Measurements from ENCODE around the gene MYB. TPM values are rescaled to one million over a fixed set of nuclear protein-coding genes. Genes with fewer than 3 reads are reported as not detected.

Gene MYB
- total RNA-seq, 2 experiments from 2014 or later, result 27.7 to 30.3 TPM

DNA sequence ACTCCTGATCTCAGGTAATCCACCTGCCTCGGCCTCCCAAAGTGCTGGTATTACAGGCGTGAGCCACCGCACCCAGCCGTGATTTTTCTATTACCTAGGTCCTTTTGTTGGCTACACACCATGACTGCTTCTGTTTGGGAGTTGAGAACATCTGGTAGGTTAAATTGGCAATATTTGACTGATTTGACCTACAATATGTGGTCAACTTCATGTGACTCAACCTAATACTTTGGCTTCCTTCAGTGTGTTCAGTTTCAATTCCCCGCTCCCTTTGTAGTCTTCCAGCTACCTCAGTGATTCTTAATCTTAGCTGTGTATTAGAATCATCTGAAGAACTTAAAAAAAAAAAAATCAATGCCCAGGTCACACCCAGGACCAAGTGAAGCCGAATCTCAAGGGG, 47.4 kb downstream of the MYB start:
- Mint-ChIP-seq H3K4me1 (peaks cover 55% of the 10 kb centered on the region), H3K27me3 (no peaks in the 10 kb centered on the region), H3K4me3 (no peak overlapping the region), H3K27ac (no peak overlapping the region), H3K9me3 (no peaks in the 10 kb centered on the region), H3K36me3 (ENCODE audit: low read depth) (peaks cover 10% of the 10 kb centered on the region)
- no peak for DNase-seq
- CTCF ChIA-PET, result no interaction called here
- POLR2A ChIA-PET, result no interaction called here

DNA sequence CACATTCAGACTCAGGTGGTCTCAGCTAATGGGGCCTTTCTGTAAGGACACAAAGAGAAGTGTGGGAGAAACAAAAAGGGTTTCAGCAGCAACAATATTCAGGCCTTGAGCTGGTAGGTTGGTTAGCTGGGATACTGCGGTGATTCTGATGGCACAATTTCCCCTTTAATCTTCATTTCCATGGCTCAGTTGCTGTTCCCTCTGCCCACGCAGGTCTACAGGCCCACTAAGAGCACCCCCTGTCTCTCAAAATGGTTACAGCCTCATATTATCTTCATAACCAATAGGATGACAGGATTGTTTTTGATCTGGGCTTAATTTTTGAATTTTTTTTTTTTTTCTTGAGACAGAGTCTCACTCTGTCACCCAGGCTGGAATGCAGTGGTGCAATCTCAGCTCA, 48.9 kb downstream of the MYB start:
- H3K27me3 Mint-ChIP-seq, result no peaks in the 10 kb centered on the region
- no peak overlapping the region for H3K4me3 Mint-ChIP-seq
- POLR2A ChIA-PET, result interaction anchor here (1.5 kb wide), 1 partner anchor 16 kb away, joined by 6 read pairs; no protein-coding TSS in a partner anchor
- no peaks in the 10 kb centered on the region for H3K9me3 Mint-ChIP-seq
- CTCF ChIA-PET, result interaction anchor here (1.3 kb wide), 1 partner anchor 46 kb away, joined by 6 read pairs; no protein-coding TSS in a partner anchor
- no peak overlapping the region for H3K27ac Mint-ChIP-seq
- peaks cover 58% of the 10 kb centered on the region for H3K4me1 Mint-ChIP-seq
- DNase-seq, result no peak
- peaks cover 7% of the 10 kb centered on the region for H3K36me3 Mint-ChIP-seq (ENCODE audit: low read depth)

DNA sequence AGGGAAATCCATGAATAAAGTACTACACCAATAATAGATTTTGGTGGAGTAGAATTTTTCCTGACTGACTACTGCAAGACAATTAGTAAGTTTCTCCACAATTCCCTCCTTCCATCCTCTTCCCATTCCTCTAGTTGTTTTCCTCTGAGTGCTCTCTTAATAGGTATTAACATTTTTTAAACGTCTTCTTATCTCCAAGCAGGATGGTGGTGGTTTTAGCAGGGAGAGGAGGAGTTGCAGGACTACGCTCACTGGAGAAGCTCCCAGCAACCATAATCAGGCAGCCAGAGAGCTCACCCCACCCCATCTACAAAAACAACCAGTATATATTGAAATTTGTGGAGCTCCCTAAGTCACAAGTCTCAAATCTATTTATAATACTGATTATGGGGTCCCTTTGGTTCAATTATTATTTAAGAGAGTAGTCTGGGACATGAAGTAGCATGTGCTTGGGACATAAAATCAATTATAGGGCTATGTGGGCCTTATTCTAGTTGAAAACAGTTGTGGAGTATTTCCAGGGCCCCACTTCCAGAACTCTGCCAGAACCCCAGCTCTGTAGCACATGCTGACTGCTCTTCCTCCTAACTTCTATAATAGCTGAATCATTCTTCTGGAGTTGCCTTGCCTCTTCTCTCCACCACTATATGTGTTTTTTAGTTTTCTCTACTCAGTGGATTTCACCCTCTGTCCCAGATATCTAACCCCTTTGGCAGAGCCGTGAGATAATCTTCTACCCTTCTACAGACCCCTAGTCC, 49.8 kb downstream of the MYB start:
- Mint-ChIP-seq H3K9me3 (no peaks in the 10 kb centered on the region), H3K4me1 (peaks cover 64% of the 10 kb centered on the region), H3K4me3 (no peak overlapping the region), H3K36me3 (ENCODE audit: low read depth) (peaks cover 7% of the 10 kb centered on the region), H3K27ac (peak overlapping the region; percentile 60), H3K27me3 (no peaks in the 10 kb centered on the region)
- POLR2A ChIA-PET, result interaction anchor here (0.7 to 1.5 kb wide), 2 partner anchors 8 to 17 kb away, joined by 3 to 6 read pairs; no protein-coding TSS in a partner anchor
- no peak for DNase-seq
- CTCF ChIA-PET, result interaction anchor here (0.6 to 1.3 kb wide), 3 partner anchors 10 to 87 kb away, joined by 3 to 6 read pairs (median 3); no protein-coding TSS in a partner anchor

DNA sequence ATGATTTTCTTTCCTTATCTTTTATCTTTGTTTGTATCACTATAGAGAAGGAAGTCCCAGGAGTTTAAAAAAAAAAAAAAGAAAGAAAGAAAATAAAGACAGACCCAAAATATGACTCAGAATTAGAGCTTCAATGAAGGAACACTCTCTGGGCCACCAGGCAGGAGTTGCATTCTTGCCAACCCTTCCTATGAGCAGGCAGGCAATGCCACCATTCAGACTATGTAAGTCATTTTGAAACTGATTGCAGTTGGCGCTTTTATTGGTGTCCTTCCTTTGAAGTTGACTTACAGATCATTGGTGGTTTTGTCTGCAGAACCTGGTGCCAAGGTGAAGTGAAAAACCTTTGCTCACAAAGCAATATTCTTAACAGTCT, 50.3 kb downstream of the MYB start:
- no peaks in the 10 kb centered on the region for H3K27me3 Mint-ChIP-seq
- ChIA-PET POLR2A (interaction anchor here (0.7 to 1.5 kb wide), 2 partner anchors 8 to 18 kb away, joined by 3 to 6 read pairs; no protein-coding TSS in a partner anchor), CTCF (interaction anchor here (0.9 to 1.3 kb wide), 2 partner anchors 47 to 87 kb away, joined by 3 to 6 read pairs; no protein-coding TSS in a partner anchor)
- H3K4me1 Mint-ChIP-seq, result peaks cover 70% of the 10 kb centered on the region
- peak; percentile 50 for DNase-seq
- peaks cover 7% of the 10 kb centered on the region for H3K36me3 Mint-ChIP-seq (ENCODE audit: low read depth)
- H3K4me3 Mint-ChIP-seq, result no peak overlapping the region
- H3K27ac Mint-ChIP-seq, result peak overlapping the region; percentile 60
- no peaks in the 10 kb centered on the region for H3K9me3 Mint-ChIP-seq

GRCh38 chr6:135233686-135234491, 52.8 kb downstream of the MYB start:
- peak overlapping the region; percentile 5 for H3K27ac Mint-ChIP-seq

GRCh38 chr6:135234492-135234780, 53.3 kb downstream of the MYB start:
- H3K27ac Mint-ChIP-seq, result no peak overlapping the region
- ChIA-PET POLR2A (no interaction called here), CTCF (no interaction called here)
- no peak for DNase-seq
- H3K36me3 Mint-ChIP-seq (ENCODE audit: low read depth), result no peaks in the 10 kb centered on the region
- no peaks in the 10 kb centered on the region for H3K9me3 Mint-ChIP-seq
- no peak overlapping the region for H3K4me3 Mint-ChIP-seq
- H3K27me3 Mint-ChIP-seq, result no peaks in the 10 kb centered on the region
- peaks cover 51% of the 10 kb centered on the region for H3K4me1 Mint-ChIP-seq

More at GRCh38 chr6:135233686-135234491, 52.8 kb downstream of the MYB start:
- Mint-ChIP-seq H3K36me3 (ENCODE audit: low read depth) (no peaks in the 10 kb centered on the region), H3K27me3 (no peaks in the 10 kb centered on the region), H3K9me3 (no peaks in the 10 kb centered on the region), H3K4me1 (peaks cover 54% of the 10 kb centered on the region), H3K4me3 (no peak overlapping the region)
- POLR2A ChIA-PET, result no interaction called here
- no peak for DNase-seq
- CTCF ChIA-PET, result no interaction called here

GRCh38 chr6:135235716-135236115, 54.6 kb downstream of the MYB start:
- H3K4me1 Mint-ChIP-seq, result peaks cover 47% of the 10 kb centered on the region
- H3K9me3 Mint-ChIP-seq, result no peaks in the 10 kb centered on the region
- no peak for DNase-seq
- H3K4me3 Mint-ChIP-seq, result no peak overlapping the region
- no peak overlapping the region for H3K27ac Mint-ChIP-seq
- H3K27me3 Mint-ChIP-seq, result no peaks in the 10 kb centered on the region
- ChIA-PET POLR2A (no interaction called here), CTCF (no interaction called here)
- H3K36me3 Mint-ChIP-seq (ENCODE audit: low read depth), result no peaks in the 10 kb centered on the region

DNA sequence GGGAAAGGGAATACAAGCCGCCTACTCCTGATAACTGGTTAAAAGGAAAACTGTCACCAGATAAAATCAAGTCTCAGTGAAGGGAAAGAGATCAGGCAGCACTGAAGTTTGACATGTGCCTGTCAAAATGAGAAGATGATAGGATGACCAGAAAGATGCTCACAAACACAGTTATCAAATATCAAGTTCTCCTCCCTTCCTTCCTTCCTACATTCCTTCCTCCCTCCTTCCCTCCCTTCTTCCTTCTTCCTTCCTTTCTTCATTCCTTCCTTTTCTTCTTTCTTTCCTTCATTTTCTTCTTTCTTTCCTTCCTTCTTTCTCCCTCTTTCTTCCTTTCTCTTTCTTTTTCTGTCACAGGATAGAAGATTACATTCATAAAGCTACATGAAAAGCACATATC, 55.2 kb downstream of the MYB start:
- no peaks in the 10 kb centered on the region for H3K9me3 Mint-ChIP-seq
- H3K36me3 Mint-ChIP-seq (ENCODE audit: low read depth), result no peaks in the 10 kb centered on the region
- ChIA-PET CTCF (interaction anchor here (0.7 kb wide), 1 partner anchor 8 kb away, joined by 6 read pairs; no protein-coding TSS in a partner anchor), POLR2A (no interaction called here)
- H3K4me3 Mint-ChIP-seq, result no peak overlapping the region
- H3K27me3 Mint-ChIP-seq, result no peaks in the 10 kb centered on the region
- peaks cover 41% of the 10 kb centered on the region for H3K4me1 Mint-ChIP-seq
- H3K27ac Mint-ChIP-seq, result no peak overlapping the region
- no peak for DNase-seq

DNA sequence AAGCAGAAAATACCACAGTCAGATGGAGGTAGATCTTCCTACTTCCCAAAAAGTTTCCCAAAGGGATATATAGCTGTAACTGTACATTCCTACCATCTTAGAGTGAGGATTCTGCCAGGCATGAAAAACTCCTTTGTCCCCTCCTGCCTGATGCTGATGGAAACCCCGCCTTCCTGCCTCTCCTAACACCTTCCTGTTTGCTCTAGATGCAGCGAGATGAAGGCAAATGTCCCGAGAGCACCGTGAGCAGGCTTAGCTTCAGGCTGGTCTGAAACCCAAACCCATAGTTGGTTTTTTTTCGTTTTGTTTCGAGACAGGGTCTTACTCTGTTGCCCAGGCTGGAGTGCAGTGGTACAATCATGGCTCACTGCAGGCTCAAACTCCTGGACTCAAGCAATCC, 55.6 kb downstream of the MYB start:
- no peaks in the 10 kb centered on the region for H3K27me3 Mint-ChIP-seq
- no peak overlapping the region for H3K4me3 Mint-ChIP-seq
- CTCF ChIA-PET, result interaction anchor here (0.7 kb wide), 1 partner anchor 7 kb away, joined by 6 read pairs; no protein-coding TSS in a partner anchor
- peaks cover 36% of the 10 kb centered on the region for H3K4me1 Mint-ChIP-seq
- POLR2A ChIA-PET, result no interaction called here
- no peak overlapping the region for H3K27ac Mint-ChIP-seq
- no peaks in the 10 kb centered on the region for H3K36me3 Mint-ChIP-seq (ENCODE audit: low read depth)
- no peak for DNase-seq
- H3K9me3 Mint-ChIP-seq, result no peaks in the 10 kb centered on the region

DNA sequence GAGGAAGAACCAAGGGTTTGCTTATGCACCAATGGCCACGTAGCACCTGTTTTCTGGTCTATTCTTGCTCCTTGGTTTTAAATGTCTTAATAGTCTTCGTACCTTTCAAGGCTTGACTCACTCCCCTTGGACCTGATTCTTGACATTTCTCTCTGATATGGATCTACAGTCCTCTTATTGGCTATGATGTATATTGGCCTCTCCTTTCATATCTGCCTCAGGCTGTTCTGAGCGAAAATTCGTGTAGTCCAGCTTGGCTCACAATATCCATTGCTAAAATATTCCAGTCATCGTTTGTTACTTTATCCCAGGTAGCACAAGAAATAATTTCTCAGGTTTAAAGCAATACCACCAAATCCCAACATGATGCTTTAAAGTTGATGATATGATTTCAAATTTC, 59.6 kb downstream of the MYB start:
- Mint-ChIP-seq H3K4me1 (peaks cover 11% of the 10 kb centered on the region), H3K27ac (no peak overlapping the region), H3K36me3 (ENCODE audit: low read depth) (no peaks in the 10 kb centered on the region), H3K4me3 (no peak overlapping the region), H3K27me3 (no peaks in the 10 kb centered on the region), H3K9me3 (no peaks in the 10 kb centered on the region)
- no peak for DNase-seq
- ChIA-PET CTCF (interaction anchor here (0.6 kb wide), 1 partner anchor 237 kb away, joined by 3 read pairs; no protein-coding TSS in a partner anchor), POLR2A (no interaction called here)

DNA sequence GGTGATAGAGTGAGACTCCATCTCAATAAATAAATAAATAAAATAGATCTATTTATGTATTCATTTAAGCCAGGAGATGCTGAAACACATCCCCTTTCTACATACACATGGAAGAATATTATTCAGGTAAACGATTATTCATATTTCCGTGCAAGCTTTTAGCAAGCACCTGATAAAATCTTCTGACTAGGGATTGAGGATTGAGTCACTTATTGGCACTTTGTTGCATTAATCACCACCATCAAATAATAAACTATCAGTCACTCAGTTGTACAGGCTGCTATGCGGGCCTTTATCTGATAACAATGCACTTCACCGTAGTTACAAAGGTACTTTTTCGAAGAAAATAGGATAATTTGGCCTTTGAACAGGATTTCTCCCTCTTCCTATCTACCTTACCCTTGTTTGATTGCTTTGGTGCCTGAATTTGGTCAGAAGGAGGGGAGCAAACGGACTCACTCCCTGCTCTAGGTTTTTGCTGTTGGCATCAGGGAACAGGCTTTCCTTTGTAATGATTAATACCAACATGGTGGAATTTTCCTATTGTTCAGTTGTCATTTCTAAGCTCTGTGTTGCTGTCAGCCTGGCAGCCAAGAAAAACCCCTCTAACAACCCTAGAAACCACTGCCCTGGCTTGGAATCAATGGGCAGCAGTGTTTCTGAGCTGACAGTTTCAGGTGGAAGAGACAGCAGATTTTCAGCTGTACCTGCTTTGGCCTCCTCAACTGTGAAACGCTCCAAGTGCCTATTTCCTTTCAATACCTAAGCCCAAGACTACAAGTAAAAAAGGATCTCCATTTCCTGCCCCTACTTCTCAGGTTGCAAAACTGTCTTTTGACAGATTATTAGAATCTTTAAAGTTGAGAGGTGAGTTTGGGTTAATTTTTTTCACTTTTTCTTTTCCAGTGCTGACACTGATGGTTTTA, 63.0 kb downstream of the MYB start:
- H3K36me3 Mint-ChIP-seq (ENCODE audit: low read depth), result no peaks in the 10 kb centered on the region
- ChIA-PET CTCF (interaction anchor here (0.5 to 1.2 kb wide), 2 partner anchors 8 to 179 kb away, joined by 3 to 6 read pairs; no protein-coding TSS in a partner anchor), POLR2A (interaction anchor here (1.0 kb wide), 1 partner anchor 1143 kb away, joined by 3 read pairs; no protein-coding TSS in a partner anchor)
- H3K27ac Mint-ChIP-seq, result no peak overlapping the region
- no peaks in the 10 kb centered on the region for H3K27me3 Mint-ChIP-seq
- DNase-seq, result no peak
- no peaks in the 10 kb centered on the region for H3K9me3 Mint-ChIP-seq
- no peaks in the 10 kb centered on the region for H3K4me1 Mint-ChIP-seq
- no peak overlapping the region for H3K4me3 Mint-ChIP-seq

DNA sequence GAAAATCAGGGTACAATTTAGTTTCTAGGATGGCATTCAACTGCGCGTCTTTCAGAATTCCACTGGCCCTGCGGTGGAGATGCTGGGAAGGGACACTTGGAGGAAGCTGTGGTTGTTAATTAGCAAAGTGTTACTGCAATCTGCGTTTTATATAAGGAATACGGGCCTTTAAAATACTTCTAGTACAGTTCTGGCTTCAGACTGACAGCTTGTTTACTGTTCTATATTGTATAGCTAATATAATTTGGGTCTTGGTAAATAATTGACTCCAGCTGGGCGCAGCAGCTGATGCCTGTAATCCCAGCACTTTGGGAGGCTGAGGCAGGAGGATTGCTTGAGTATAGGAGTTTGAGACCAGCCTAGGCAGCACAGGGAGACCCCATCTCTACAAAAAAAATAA, 63.7 kb downstream of the MYB start:
- no peak for DNase-seq
- H3K27ac Mint-ChIP-seq, result no peak overlapping the region
- H3K4me3 Mint-ChIP-seq, result no peak overlapping the region
- CTCF ChIA-PET, result no interaction called here
- no peaks in the 10 kb centered on the region for H3K4me1 Mint-ChIP-seq
- POLR2A ChIA-PET, result no interaction called here
- H3K27me3 Mint-ChIP-seq, result no peaks in the 10 kb centered on the region
- no peaks in the 10 kb centered on the region for H3K36me3 Mint-ChIP-seq (ENCODE audit: low read depth)
- H3K9me3 Mint-ChIP-seq, result no peaks in the 10 kb centered on the region

Measured in activated CD4-positive, alpha-beta memory T cell treated with anti-CD3 and anti-CD28 coated beads, Interleukin-2, amount 10 ng/mL, durations not matched to agents 7 days and 5 days (primary cell).